Raji (cell line): ENCODE results near the gene SORBS1.

Experiments used
- POLR2A ChIP-seq: IDR thresholded peaks from 2 replicates; pipeline ENCODE4 v1.6.1; 2011; ENCODE audit warnings: low read depth, low read length, control low read depth; ENCODE audit not compliant: insufficient read depth

Gene SORBS1

DNA sequence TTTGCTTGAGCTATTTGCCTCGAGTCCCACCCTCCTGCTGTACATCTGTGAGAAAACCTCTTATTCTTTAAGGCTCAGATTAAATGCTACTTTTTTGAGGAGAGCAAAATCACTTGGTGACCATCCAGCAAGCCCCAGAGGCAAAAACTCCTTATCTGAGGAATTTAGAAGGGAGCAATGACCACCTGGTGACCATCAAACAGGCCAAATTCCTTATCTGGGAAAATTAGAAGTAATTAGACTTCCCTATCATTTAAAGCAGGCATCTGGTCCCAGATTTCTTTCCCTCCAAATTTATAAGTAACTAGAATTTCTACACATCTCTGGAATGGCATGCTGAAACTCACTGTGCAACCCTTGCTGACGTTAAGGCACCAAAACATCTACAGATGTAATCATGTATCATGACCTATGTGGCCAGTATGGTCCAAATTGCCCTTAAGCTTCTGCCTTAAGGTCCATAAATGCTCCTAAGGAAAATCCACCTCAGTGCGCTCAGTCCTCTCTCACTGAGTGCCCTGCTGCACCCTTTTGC lies 229.5 kb downstream of the SORBS1 start:
- TF ChIP-seq POLR2A, result no peak

DNA sequence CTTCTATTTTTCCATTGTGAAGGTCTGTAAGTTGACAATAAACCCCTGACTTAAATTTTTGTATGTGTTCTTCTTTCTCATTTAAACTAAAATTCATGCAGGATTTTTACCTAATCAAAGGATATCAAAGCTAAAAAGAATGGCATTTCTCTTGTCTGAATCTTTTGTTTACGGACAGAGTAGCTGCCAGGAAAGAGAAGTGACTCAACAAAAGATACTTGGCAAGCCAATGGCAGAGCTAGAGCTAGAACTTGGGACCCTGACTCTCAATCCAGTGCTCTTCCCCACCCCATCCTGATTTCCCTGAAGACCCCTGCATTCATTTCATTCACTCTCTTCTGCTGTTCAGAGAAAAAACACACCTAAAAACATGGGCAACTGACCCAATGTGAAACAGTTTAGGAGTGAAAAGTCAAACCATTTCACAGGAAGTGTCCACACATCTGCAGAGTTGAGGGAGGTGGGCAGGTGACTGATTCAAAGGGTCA lies 230.2 kb downstream of the SORBS1 start:
- no peak for TF ChIP-seq POLR2A

DNA sequence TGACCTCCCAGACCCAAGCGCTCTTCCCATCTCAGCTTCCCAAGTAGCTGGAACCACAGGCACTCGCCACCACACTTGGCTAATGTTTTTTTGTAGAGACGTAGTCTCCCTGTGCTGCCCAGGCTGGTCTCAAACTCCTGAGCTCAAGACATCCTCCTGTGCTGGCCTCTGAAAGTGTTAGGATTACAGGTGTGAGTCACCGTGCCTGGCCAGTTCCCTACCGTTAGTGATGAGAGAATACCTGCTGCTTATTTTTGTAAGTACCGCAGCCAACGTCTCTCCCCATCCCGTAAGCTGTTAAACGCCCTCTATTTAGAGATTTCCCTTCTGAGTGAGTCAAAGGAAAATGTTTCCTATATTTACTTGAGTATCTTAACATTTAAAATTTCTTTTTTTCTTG lies 231.9 kb downstream of the SORBS1 start:
- TF ChIP-seq POLR2A, result no peak

DNA sequence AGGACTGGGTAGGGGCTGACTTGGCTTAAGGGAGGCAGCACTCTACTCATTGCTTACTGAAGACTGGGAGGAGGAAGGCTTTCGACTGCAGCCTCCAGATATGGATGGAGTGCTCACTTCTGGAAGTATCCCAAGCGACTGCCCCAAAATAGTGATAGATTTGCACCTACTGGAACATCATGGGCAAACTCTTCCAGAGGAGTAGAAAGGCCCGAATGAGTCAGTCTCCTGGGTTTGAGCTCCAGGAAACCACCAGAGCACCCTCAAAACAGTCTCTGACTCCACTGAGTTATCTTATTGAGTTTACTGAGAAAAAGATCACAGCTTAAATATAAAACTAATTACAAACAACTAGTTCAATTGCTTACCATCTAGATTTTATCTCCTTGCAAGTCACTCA lies 233.2 kb downstream of the SORBS1 start:
- no peak for TF ChIP-seq POLR2A

DNA sequence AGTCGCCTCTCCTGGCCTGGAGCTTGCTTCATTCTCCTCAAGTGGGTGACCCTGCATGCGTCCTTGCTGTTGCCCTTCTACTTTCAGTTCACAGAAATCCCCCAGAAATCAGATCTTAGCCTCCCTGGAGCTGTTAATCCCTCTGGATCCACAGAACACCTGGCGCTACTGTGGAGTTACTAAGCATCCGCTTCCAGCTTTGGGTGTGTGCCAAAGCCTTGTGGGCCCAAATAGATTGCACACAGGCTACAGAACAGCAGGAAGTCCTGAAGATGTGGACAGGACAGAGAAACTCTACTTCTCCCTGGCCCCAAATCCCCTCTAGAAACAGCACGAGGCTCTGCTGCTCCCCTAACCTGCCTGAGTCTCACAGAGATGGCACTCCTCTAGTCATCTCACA lies 233.8 kb downstream of the SORBS1 start:
- no peak for TF ChIP-seq POLR2A

DNA sequence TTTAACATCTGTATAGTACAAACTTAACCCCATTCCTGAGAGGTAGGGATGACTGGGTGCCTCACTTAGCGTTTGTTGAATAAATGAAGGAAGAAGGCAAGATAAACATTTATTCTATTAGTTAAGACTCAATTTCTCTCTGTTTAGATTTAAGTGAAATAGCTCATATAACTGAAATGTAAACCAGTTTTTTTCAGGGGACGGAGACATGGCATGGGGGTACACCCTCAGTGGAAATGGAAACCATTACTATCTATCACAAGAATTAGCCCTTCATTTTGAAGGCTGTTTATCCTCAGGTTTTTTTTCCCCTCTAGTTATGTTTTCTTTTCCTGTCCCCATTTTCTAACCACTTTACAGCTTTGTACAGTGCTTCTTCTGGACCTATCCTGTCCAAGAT lies 234.8 kb downstream of the SORBS1 start:
- no peak for TF ChIP-seq POLR2A

DNA sequence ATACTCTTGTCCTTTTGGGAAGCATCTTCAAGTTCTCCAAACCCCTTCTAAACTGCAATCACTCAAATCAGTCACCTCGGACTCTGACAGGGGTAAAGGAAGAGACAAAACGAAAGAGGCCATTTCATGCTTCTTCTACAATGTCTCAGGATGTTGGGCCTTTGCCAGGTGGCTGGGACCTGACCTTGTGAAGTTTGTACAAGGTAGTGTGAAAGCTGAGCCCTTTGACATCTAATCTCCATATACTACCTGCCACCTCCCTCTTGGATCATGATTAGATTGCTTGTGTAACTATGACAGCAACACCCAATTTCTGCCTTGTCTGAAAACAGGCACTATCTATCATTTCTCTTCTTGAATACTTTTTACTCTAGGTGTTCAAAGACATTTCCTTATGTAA lies 235.3 kb downstream of the SORBS1 start:
- TF ChIP-seq POLR2A, result no peak

DNA sequence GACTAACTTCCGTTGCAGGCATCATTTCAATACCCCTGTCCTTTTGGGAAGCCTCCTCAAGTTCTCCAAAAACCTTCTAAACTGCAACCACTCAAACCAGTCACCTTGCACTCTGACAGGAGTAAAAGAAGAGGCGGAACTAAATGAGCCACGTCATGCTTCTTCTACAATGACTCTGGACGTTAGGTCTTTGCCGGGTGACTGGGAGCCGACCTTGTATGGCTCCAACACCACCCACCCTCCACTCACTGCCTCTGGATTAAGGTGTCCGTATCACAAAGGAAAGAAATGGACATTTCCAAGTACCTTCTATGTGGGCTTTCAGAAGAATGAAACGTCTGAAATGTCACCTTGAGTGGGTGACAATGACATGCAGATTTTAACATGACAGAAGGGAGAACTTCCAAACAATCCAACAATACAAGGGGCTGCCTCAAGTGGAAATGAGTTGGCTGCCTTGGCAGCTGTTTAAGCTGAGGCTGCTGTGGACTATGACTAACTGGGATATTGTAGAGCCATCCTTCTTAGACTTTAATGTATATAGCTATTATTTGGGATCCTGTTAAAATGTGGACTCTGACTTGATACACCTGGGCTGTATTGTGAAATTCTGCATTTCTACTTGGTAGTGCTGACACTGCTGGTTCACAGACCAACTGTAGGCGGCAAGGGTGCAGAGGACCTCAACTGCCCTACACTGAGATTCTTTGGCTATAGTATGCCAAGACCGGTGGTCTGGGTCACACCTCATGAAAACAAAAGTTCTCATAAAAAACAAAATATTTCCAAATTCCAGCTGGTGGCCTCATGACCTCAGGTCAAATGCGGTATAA lies 236.5 kb downstream of the SORBS1 start:
- TF ChIP-seq POLR2A, result no peak

DNA sequence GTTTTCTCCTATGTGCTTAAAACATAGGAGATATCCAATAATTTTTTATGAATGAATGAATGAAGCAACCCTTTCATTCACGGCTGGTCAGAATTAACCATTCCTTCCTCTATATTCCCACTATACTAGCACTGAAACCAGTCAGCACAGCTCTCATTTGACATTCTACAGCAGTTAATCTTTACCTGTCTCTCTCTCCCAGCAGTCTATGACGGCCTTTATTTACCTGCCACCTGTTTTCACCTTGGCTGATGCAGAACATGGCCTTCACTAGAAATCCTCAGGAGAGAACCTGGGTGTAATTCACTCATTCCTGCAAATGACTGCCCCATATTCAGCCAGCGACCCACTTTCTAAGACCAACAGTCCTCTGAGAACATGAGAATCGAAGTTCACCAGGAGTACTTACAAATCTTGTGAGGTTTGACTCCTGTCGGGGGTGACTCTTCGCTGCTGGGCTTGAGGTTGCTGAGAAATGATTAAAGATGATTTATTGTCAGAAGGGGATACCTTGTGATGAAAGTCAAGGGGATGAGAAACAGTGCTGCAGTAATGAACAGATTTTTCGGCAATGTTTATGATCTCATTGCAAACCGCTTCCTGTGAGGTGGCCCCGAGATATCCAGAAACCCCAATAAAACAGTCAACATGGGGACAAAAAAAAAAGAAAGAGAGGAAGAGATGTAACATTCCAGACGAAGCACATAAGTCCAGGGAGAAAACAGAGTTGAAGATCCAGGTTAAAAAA lies 239.4 kb downstream of the SORBS1 start:
- no peak for TF ChIP-seq POLR2A

DNA sequence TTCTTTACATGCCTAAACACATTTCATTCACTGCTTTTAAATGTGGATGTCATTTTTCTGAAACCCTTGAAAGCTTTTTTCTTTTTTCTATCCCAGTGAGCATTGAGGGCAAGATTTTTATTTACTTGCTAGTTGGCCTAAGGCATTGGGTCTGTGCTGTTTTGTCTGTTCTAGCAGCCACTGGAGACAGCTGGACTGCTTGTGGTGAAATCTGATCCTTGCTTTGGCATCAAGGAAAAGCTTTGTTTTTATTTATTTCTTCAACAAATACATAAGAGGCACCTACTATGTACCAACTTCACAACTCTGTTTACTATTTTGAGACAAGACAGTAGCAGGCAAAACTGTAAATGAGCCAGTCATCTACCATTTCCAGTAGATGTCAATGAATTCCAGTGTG lies 241.9 kb downstream of the SORBS1 start:
- TF ChIP-seq POLR2A, result no peak

DNA sequence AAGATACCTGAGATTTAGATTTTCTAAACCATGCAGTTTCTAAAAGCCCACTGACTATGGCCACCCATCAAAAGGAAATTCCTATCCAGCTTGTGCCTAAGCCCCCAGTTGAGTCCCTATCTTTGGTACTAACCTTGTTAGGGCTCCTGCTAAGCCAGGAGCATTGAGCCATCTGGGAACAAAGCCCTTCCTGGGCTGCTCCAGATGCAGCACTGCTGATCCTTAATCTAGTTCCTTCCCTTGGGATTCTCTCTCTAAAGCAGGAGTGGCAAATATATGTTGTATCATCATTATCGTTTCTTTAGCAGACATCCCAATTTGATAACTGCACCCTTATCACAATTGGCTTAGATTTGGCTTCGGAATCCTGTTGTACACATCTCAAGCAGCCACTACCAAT lies 245.7 kb downstream of the SORBS1 start:
- TF ChIP-seq POLR2A, result no peak

DNA sequence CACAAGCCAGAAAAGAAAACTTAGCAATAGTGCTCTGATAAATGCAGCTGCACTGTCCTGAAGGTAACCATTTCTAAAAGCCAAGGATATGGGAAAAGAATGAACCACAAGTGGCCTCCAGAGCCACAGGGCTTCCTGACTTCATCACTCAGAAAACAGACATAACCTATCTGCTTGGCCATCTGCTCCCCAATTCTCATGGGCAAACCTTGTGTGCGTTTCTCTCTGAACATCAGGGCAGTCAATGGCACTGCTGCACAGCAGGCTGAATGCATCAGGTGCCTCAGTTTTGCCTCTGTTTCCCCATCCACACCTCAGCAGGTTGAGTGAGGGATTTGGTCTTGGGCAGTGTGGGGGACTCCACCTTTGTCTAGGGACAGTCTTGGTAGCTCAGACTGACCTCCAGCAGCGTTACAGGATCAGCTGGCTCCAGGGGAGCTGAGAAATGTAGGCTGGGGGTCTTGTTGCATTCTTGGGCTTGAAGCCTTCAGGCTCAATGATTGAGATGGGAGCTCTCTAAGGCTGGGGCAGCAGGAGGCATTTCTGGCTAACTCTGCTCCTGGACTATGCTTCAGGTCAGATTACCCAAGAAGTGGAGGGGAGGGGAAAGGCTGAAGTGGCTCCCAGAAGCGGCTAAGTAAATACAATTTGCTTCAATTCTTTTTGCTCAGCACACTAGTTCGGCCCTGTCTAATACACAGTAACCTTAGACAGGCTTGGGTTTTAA lies 246.8 kb downstream of the SORBS1 start:
- no peak for TF ChIP-seq POLR2A

DNA sequence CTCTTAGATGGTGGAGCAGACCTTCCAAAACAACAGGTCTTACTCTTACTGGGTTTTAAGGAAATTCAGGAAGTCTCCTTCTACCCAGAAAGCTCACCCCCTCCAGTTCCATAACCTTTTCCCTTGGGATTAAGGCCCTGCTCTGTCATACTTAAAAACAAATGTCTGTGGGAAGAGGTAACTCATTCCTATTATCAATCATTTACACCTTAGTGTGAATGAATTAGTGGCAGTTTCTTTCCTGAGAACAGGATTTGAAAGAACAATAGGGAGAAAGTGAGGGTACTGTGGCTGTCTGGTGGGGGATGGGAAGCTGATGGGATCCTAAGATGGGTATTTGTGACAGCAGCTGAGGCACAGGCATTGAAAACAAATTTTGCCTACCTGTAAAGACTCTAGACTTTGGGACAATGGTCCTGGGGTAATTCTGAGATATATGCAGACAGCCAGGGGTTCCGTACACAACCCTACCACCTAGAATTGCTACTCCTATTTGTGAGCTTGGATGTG lies 248.1 kb downstream of the SORBS1 start:
- TF ChIP-seq POLR2A, result no peak

DNA sequence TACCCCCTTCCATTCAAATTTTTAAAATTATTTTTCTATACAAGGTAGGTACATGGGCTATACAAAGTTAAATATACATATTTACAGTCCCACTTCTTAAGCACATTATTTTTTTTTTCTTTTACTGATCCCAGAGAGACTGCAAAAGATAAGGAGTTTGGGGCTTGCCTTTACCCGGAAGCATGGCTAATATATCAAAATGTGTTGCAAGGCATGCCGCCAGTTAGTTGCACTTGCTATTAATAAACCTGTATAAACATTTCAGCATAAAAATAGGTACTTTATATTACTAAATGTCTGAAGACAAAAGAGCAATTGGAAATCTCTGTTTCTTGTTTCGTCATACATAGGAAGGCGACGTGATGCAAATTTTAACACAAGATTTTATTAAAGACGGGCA lies 248.9 kb downstream of the SORBS1 start:
- no peak for TF ChIP-seq POLR2A

DNA sequence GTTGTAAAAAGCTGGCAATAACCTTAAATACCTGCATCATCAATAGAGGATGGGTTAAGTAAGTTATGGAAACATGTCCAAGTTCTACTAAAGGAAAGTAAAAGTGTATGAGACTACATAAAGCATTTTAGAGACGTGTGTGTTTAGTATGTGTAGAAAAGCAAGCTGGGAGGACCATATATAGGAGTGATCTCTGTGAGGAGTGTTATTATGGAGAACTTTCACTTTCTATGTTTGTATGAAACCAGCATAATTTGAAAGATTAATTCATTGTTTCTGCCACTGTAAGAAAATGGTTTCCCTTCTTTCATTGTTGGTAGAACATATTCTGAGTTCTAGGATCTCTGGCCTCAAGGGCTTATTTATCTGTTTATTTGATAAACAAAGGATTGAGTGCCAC lies 251.2 kb downstream of the SORBS1 start:
- TF ChIP-seq POLR2A, result no peak
